ENCODE results near the gene LUM.

Gene LUM, protein sequence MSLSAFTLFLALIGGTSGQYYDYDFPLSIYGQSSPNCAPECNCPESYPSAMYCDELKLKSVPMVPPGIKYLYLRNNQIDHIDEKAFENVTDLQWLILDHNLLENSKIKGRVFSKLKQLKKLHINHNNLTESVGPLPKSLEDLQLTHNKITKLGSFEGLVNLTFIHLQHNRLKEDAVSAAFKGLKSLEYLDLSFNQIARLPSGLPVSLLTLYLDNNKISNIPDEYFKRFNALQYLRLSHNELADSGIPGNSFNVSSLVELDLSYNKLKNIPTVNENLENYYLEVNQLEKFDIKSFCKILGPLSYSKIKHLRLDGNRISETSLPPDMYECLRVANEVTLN

DNA sequence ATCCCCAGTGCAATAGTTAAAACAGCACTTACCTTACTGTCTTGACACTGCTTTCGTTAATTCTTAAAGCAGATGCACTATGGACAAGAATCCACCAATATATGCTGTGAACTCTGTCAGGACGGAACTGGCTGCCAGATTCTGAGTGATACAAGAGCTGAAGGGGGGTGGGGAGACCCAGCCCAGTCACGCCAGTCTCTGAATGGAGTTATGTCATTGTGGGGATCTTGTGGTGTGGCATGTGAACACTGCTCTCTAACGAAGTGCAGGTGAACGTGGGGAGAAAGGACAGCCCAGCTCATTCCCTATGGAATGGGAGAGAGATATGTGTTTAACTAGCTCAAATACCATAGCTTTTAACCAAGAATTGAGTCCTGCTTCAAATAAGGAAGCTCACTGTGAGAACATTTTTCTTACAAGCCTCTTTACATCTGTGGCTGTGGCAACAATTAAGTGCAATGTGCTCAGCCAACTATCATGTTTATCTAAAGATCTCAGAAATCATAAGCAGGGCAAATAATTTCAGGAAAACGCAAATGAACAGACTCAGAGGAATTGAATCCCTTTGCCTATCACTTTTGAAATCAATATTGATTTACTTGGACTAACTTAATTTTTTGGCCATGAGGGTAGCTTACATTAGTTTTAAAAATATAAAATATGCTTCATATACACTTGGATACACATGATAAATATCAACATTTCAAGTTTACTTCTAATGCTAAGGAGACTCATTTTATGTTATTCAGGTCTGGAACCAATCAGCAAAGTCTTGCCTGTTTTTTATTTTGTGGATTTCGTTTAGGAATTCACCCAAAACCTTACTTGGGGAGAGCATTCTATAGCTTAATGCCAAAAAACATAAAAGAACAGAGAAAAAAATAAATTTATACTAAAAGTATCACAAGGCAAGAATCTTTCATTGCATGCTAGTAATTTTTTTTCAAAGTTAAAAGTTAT is at the start of gene LUM:
TSS of gene LUM (minus strand) at position 129 of the 960 bp plus-strand sequence. CDS start 2,515 bp downstream, outside the sequence.
- no peak for DNase-seq (ENCODE audit: low read depth in 1 of 2, low spot score in 1 of 2)

DNA sequence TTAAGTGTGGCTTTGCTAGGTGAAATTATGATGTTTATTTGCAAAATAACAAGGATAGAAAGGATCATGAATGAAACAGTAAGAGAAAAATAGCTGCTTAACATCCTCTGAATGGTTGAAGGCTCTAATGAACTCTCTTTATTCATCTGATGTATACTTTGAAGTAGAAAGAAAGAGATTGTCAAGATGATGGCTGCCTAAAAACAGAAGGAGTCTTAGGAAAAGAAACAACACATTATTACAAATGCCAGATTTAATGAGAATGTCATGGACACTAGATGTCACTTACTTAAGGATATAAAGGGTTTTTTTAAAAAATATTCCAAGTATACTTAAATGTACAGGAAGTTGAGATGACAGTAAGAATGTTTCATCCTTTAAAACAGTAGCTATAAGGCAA is 49.7 kb upstream of the LUM start:
- no peak for DNase-seq (ENCODE audit: low read depth in 1 of 2, low spot score in 1 of 2)

DNA sequence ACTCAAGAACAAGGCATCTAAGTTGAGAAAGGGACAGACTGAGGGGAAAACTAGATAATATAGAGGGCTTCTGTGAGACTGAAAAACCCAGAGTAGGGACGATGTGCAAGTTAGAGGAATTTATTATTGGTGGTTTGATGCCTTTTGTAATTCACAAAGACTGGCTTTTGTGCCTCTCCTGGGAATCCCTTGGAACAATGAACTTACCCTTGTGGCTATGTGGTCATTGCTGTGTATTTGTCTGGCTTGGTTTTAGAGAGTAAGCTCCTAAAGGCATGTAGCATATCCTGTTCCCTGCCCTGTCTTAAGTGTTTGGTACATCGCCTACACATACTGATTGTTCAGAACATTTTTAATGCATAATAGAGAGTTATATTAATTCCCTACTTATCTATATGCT is 44.7 kb upstream of the LUM start:
- DNase-seq (ENCODE audit: low read depth in 1 of 2, low spot score in 1 of 2): no peak

DNA sequence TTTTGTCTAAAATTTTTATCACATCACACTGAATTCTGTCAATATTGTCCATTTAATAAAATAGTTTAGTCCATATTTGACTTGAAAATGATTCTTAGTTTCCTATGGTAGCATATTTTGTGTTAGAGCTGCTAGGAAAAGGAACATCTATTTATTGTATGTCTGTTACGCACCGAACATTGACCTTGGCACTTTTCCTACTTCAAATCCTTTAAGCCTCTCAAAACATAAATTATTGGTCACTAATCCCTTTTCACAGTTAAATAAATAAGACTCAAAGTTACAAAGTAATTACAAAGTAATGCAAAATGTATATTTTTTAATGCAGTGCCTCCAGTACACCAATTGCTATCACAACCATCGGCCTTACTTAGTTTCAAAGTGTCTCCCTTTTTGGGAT is 42.8 kb upstream of the LUM start:
- no peak for DNase-seq (ENCODE audit: low read depth in 1 of 2, low spot score in 1 of 2)

DNA sequence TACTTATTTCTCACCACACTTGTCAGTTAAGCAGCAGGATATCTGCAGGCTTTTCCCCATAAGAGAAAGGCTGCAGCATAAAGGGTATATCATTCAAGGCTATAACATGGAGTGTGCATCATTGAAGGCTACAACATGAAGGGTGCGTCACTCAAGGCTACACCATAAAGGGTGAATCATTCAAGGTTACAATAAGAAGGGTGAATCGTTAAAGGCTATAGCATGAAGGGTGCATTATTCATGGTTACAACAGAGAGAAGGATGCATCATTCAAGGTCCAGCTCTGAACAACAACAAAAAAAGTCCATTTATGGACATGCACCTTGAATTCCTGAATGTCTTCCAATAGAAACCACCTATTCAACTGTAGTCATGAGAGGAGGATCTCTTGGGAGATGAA is 32.8 kb upstream of the LUM start:
- no peak for DNase-seq (ENCODE audit: low read depth in 1 of 2, low spot score in 1 of 2)

DNA sequence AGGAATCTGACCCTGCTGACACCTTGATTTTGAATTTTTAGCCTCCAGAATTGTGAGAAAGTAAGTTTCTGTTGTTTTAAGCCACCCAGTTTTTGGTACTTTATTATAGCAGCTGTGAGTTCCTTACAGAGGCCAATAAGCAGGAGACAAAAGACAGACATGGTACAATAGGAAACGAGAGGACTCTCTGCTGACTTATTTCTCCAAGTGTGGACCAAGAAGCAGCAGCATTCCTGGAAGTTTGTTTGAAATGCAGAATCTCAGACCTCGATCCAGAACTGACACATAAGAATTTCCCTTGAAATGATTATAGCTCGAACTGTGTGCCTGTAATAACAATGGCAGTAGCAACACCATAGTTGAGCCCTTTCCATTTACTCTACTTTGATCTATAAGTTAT is 31.9 kb upstream of the LUM start:
- no peak for DNase-seq (ENCODE audit: low read depth in 1 of 2, low spot score in 1 of 2)

DNA sequence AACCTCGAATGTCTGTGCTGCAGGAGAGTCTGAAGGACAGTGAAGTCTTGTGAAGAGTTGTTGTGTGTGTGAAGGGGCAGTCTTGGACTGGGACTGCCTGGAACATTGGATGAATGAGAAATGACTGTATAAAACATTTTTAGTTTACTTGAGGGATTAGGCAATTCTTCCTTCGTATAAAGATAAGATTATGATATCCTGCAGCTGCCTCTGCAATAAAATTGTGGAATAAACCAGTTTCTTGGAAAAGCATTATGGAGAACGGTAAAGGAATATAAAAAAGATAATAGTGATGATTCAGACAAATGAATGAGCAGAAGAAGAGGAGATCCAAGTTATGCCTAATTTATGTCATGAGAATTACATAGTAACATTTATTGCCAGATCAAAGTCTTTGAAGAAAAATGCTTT is 30.9 kb upstream of the LUM start:
- DNase-seq (ENCODE audit: low read depth in 1 of 2, low spot score in 1 of 2): no peak

DNA sequence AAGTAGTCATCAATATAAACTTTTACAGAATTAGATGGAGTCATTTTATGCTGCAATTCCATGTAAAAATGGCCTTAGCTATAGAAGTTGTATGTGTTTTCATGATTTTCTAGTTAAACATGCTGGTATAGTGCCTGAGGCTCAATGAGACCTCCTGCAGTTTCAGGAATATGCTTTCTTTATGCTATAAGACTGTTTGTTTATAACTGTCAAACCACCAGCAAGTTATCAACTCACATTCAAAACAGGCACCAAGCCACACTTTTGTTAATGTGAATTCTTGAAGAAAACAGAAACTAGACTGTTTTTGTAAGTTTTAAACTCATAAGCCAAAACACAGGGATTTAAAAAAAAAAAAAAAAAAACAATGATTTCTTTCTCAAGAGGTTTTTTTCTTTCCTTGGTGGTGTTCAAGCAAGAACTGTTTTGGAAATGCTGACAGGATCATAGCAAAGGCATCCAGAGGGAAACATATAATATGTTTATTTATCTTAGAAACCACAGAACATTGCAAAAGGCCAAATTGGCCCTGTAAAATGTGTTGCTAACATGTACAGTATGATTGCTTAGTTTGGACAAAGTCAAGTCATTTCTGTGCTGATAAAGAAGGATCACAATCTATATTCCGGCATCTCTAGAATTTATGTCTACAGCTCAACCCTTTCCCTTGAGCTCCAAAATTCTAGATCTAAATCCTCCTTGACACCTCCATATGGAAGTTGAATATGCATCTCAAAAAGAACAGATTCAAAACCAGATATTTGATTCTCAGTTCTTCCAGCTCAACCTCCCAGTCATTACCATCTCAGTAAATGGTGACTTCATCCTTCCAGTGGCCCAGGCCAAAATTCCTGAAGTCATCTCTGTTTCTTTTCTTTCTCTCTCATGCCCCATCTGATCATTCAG is 29.0 kb upstream of the LUM start:
- DNase-seq (ENCODE audit: low read depth in 1 of 2, low spot score in 1 of 2): no peak

DNA sequence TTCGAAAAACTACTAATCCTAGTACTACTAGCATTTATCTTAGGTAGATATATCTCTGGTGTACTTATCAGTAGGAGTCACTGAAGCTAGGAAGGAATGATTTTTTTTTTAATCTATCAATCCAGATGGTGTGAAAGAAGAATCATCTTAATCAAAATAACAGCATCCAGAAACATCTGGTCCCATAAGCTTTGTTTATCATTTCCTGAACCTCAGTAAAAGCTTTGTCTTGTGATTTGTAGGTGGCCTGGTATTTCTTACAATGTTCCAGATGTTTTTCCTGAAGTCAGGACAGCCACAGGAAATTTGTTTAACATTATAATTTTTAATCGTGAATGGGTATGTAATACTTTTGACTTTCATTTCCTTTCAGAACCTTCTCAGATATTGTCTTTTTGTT is 28.0 kb upstream of the LUM start:
- no peak for DNase-seq (ENCODE audit: low read depth in 1 of 2, low spot score in 1 of 2)

DNA sequence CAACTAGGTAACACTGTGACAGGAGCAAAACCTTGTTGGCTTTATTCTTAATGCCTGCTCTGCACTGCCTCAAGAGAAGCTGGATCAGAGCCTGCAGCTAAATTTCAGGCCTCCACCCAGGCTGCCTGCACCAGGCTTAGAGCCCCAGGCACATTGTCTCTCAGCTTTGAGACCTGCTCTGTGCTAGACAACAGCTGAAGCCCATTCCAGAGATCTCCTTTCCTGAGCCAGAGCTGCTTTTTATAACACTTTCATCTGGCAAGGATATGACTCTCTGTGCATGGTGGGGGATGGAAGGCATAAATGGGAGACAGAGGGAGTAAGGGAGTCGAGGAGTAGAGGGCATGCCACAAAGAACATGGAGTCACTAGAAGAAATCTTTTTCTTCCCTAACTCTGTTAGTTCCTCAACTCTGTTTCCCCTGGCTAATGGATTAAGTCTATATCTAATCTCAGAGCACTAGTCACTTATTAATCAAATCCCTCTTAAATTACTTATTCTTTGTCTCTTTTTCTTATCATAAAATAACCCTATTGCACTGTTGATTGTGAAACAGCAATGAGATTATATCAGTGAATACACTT is 27.1 kb upstream of the LUM start:
- DNase-seq (ENCODE audit: low read depth in 1 of 2, low spot score in 1 of 2): no peak

DNA sequence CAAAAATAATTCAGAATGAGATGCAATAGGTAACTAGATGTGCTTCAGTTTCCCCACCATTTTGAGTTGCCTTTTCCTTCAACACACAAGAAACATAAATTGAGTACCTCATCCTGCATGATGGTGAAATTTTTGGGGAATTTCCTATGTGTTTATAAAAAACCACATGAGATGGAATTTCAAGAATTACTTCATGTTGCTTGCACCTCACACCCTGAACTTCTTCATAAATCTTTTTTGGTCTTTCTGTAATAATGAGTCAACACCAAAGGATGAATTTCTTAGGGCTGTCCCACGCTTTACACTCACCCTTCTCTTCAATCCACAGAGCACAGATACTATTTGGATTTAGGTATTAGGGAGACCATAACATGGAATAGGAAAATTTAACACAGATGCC is 22.6 kb upstream of the LUM start:
- no peak for DNase-seq (ENCODE audit: low read depth in 1 of 2, low spot score in 1 of 2)

DNA sequence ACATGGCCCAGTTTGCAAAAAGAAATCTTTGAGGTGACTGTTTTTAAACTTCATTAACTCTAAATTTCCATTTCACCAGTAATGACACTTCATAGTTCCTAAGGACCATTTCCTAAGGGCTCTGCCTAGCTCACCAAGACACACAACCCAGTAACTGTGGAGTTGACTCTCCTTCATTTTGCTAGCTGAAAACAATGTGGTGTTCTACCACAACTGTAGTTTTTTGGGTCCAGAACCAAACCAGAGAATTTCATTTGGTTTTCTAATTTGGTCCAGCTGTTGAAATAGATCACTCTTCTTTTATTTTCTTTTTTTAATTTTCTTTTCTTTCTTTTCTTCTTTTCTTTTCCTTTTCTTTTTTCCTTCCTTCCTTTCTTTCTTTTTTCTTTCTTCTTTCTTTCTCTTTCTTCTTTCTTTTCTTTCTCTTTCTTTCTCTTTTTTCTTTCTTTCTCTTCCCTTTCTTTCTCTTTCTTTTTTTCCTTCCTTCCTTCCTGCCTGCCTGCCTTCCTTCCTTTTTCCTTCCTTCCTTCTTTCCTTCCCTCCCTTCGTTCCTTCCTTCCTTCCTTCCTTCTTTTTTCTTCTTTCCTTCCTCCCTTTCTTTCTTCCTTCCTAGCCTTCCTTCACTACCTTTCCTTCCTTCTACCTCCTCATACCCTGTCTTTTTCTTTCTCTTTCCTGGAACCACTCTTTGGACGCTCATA is 18.5 kb upstream of the LUM start:
- no peak for DNase-seq (ENCODE audit: low read depth in 1 of 2, low spot score in 1 of 2)

DNA sequence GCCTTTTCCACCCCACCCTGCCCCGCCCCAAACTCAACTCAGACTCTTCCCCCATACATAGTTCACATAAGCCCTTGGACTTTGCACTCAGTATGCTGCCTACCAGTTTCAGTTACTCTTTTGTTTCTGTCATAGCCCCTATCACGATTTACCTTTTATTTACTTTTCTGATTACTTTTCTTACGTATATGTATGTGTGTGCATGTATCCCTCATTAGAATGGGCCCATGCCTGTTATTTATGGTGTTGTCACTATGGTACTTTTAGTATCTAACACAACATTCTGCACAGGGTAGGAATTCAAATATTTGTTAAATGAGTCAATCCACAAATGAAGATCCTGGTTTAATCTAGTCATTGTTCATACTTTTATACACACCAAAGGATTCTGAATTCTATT is 16.5 kb upstream of the LUM start:
- DNase-seq (ENCODE audit: low read depth in 1 of 2, low spot score in 1 of 2): no peak

DNA sequence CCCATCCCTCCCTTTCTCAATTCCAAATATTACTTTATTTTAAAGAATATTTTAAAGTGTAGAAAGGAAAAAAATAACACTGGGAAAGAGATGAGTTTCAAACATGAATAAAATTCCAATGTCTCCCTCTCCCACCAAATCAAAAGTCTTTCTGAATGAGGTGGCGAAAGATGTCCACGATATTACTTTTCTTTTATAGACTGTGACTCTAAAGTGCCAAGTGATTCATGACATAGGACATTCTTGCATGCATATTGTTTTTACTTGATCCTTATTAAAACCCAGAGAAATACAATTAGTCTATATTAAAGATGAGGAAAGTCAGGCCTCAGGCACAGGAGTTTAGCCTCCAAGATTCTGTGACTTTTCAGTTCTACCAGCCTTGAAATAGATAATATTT is 16.0 kb upstream of the LUM start:
- DNase-seq (ENCODE audit: low read depth in 1 of 2, low spot score in 1 of 2): no peak

DNA sequence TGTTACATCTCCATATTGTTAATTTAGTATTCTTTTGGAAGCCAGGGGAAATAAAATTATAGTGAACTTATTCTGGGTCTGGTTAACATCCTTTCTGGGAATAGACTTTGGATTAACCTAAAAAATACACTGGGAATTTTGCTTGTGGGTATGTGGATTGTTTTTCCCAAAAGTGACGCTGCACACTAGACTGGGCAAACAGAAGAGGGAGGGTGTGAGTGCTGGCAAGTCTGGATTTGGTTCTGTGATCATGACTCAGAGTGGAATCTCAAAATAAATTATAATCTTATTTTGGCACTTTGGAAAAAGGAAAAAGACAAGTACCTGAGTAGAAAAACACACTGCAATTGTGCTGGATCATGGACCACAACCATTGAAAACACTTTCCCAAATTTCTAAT is 15.2 kb upstream of the LUM start:
- no peak for DNase-seq (ENCODE audit: low read depth in 1 of 2, low spot score in 1 of 2)

DNA sequence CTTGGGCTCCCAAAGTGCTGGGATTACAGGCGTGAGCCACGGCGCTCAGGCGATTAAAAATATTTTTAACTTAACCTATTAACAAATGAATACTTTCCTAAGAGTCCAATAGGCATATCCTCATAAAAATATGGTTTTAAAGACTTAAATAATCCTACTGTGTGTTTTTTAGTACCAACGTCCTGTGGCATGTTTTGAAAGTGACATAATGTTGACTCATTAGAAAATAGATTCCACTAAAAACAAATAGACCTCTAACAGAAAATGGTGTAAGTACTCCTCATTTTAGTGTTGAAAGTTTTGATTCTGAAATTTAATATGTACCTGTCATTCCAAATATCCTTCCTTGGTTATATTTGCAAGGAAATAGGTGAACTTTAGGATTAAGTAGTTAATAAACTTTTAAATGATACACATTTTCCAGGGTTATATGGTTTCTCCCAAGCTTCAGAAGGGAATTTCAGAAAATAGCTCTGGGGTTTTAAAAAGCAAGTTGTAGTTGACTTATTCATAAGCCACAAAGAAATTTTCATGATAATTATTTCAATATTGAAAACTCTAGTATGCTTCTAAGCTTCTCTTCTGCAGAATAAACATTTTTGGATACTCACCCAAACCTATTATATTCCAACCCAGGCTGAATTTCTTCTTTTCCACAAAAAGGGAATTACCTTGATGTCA is 12.1 kb upstream of the LUM start:
- no peak for DNase-seq (ENCODE audit: low read depth in 1 of 2, low spot score in 1 of 2)

DNA sequence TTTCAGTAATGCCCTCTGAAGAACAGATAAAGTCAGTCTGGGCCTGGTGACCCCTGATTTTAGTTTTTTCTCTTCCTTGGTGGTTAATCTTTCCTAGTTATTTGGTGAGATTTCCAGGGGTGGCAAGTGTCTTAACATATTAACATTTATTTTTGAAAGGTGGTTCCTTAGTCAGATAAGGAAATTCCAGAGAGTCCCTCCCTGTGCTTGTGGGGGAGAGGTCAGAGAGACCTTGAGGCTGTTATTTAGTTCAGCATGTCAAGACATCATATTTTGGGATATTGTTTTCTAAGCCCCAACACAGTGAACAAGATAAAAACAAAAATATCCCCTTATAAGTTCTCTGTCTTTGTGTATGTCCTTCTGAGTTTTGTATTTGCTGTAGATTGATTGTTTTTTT is 9.5 kb upstream of the LUM start:
- no peak for DNase-seq (ENCODE audit: low read depth in 1 of 2, low spot score in 1 of 2)

DNA sequence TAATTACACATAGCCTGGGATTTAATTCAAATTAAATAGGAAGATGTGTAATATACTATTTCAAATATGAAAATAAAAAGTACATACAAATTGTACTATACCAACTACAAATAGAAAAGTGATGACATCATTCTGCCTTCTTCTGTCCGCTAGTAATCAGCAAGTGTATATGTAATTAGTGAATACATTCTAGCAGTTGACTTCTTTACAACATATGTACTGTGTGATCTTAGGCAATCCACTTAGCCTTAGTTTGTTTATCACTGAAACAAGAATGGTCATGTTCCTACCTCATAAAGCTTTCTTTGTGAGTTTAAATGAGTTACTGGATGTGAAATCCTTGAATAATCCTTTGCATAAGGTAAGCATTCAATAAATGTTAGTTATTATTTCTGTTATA is 7.8 kb upstream of the LUM start:
- no peak for DNase-seq (ENCODE audit: low read depth in 1 of 2, low spot score in 1 of 2)

DNA sequence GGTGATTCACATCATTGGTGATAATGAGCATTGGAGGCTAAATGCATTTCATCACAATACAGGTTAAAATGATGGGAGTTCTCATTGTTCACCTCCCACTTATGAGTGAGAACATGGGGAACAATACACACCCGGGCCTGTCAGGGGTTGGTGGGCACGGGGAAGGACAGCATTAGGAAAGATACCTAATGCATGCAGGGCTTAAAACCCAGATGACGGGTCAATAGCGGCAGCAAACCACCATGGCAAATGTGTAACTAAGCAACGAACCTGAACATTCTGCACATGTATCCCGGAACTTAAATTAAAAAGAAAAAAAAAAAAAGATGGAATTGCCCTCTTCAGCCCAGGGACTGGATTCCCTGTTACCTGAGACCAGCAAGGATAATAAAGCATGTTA is 2.3 kb upstream of the LUM start:
- DNase-seq (ENCODE audit: low read depth in 1 of 2, low spot score in 1 of 2): no peak
